Mucosa of descending colon (tissue), 3 donors: ENCODE data around the gene SLC6A12. TPM values are rescaled to one million over a fixed set of nuclear protein-coding genes. Genes with fewer than 3 reads are reported as not detected.
"Not testable (repeated sequence)": the region's sequence is repeated elsewhere in the genome, so short reads cannot be mapped to it uniquely, and the experiment has no call there.

Experiments used
- ATAC-seq: fragments of 200-7000 bp; cut with Tn5 transposase; one replicate; pipeline ENCODE4 v1.9.1; 2020; ENCODE audit warnings: mild to moderate bottlenecking, moderate library complexity
- DNase-seq, 3 donors: peaks; one replicate each; pipeline ENCODE4 v3.0.0-alpha.2; 2020
- H3K36me3 ChIP-seq: fragments of 200-600 bp; one replicate; pipeline ENCODE4 v1.8.0; 2021; ENCODE audit warnings: low read depth, mild to moderate bottlenecking
- H3K4me1 ChIP-seq: fragments of 200-600 bp; one replicate; pipeline ENCODE4 v1.8.0; 2021; ENCODE audit warnings: low read depth, mild to moderate bottlenecking
- H3K4me3 ChIP-seq: fragments of 200-600 bp; one replicate; pipeline ENCODE4 v1.8.0; 2021; ENCODE audit warnings: mild to moderate bottlenecking
- H3K9me3 ChIP-seq: fragments of 200-600 bp; one replicate; pipeline ENCODE4 v1.8.0; 2021; ENCODE audit warnings: mild to moderate bottlenecking
- intact Hi-C, 2 donors: fragments of 100-400 bp; cut with DNase I in 1 of 2; cut with micrococcal nuclease in 1 of 2; formaldehyde crosslinking; loops; one replicate each; pipeline versions ENCODE4 v1.11.0 to v1.11.1; 2022; cut with DNase I, micrococcal nuclease
- total RNA-seq, 3 donors: library from RNA; stranded (reverse); fragmentation: NEBNext Ultra II Directional in 2 of 3; extraction: Animal tissue kit (Norgen Biotek cat#: 25700) in 2 of 3; gene quantifications; one replicate each; pipeline versions ENCODE4 v1.2.1 to v1.2.4, GENCODE V29; 2021 to 2023
- TF ChIP-seq, protein P1 (sequence below): fragments of 200-600 bp; IDR thresholded peaks from one replicate; pipeline ENCODE4 v1.8.0; 2022; ENCODE audit warnings: antibody characterized with exemption, mild to moderate bottlenecking
- donor health status: DM: no; HTN: no; CAD: no; lungs with moderate emphysema.
- donor health status: DM: no; HTN: no; CAD: no.
- donor health status: DM: no; HTN: yes; CAD: no.

Gene SLC6A12
- total RNA-seq, 3 donors from 2014 or later = 1.3 to 5.1 TPM; not detected in 1

DNA sequence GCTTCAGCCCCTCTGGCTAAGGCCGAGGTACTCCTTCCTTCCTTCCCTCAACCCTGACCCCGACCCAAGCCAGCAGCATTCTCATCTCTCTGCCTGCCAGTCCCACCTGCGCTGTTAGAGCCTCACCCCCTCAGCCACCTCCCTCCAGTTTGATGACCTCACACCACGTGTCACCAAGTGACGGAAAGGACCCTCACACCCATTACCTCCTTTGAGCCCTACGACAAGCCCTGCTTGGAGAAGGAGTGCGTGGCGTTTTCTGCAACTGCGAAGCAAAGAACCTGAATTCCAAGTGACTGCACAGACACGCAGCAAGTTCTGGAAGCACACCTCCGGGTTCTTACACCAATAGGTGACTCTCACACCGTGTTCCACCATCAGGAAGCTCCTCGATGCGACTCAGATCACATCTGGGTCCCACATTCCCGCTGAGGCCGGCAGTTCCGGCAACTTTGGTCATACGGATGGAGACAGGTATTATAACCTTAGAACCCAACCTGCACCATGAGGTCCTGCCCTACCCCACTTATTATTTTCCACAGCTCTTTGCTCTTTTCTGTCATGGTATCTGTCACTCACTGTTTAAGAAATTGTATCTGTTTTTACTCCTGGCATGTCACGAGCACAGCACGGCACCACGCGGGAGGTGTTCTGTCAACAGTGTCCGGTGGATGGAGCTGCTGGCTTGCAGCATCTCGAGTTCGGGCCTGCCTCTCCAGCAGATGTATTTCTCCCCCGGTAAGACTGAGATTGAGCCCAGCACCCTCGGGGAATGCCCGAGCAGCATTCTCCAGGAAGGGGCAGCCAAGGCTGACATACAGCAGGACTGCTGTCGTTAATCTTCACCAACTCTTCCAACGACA, 5.0 kb upstream of the SLC6A12 start:
- TF ChIP-seq, protein P1, sequence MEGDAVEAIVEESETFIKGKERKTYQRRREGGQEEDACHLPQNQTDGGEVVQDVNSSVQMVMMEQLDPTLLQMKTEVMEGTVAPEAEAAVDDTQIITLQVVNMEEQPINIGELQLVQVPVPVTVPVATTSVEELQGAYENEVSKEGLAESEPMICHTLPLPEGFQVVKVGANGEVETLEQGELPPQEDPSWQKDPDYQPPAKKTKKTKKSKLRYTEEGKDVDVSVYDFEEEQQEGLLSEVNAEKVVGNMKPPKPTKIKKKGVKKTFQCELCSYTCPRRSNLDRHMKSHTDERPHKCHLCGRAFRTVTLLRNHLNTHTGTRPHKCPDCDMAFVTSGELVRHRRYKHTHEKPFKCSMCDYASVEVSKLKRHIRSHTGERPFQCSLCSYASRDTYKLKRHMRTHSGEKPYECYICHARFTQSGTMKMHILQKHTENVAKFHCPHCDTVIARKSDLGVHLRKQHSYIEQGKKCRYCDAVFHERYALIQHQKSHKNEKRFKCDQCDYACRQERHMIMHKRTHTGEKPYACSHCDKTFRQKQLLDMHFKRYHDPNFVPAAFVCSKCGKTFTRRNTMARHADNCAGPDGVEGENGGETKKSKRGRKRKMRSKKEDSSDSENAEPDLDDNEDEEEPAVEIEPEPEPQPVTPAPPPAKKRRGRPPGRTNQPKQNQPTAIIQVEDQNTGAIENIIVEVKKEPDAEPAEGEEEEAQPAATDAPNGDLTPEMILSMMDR = no peak
- ATAC-seq = no peak
- H3K4me1 ChIP-seq = no peaks in the 10 kb centered on the region
- no peaks in the 10 kb centered on the region for H3K9me3 ChIP-seq
- intact Hi-C loops = no loop called here
- H3K36me3 ChIP-seq = no peaks in the 10 kb centered on the region
- H3K4me3 ChIP-seq = no peak overlapping the region
- DNase-seq = no peak

DNA sequence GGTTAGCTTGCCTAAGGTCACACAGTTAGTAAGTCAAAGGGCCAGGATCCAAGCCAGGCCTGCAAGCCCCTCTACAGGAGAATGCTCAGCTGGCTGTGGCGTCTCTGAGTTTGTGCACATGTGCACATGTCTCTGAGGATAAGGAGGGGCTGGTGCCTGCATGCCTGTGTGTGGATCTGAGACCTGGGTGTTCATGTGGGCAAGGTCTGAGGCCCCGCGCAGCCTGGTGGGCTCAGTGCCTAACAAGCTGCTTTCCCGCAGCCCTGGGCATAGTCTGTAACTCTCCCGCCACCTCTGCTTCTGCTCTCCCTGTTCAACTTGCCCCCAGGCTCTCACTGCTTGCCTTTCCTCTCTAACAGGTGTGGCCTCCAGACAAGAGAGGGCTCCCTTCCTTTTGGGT, 4.3 kb upstream of the SLC6A12 start:
- no peak overlapping the region for H3K4me3 ChIP-seq
- peaks cover 7% of the 10 kb centered on the region for H3K4me1 ChIP-seq
- H3K9me3 ChIP-seq = no peaks in the 10 kb centered on the region
- ATAC-seq = no peak
- TF ChIP-seq, protein P1 = no peak
- no peak for DNase-seq
- intact Hi-C loops = no loop called here
- H3K36me3 ChIP-seq = no peaks in the 10 kb centered on the region

DNA sequence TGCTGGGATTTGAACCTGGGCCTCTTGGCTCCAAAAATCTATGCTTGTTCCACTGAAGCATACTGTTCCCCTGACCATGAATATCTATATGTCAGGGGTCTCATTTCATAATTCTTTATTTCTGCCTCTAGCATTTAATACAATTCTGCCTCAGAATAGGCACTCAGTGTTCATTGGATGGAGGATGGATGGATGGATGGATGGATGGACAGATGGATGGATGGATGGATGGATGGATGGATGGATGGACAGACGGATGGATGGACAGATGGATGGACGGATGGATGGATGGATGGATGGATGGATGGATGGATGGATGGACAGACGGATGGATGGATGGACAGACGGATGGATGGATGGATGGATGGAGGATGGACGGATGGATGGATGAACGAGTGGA, 3.1 kb upstream of the SLC6A12 start:
- H3K9me3 ChIP-seq, intact Hi-C loops, H3K4me3 ChIP-seq, DNase-seq, ATAC-seq, H3K36me3 ChIP-seq: not testable (repeated sequence)
- peaks cover 14% of the 10 kb centered on the region for H3K4me1 ChIP-seq

DNA sequence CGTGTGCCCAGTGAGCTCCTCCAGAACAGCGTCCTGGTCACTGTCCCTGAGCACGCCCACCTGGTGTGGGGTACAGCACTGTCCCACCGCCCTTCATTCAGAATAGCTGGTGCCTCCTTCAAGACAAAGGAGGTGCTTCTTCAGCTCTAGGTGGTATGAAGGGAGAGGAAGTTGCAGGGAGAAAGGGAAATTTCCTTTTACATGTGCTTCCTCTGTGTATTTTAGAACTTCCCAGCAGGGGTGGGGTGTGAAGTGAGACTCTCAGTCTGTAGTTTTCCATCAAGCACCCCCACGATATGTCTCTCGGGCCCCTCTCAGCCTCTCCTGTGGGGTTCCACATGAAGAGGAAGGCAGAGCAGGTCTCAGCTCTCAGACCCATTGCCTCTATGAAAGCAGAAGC, 1.2 kb upstream of the SLC6A12 start:
- H3K36me3 ChIP-seq = no peaks in the 10 kb centered on the region
- TF ChIP-seq, protein P1 = no peak
- H3K4me1 ChIP-seq = peaks cover 19% of the 10 kb centered on the region
- no peak for ATAC-seq
- no peak overlapping the region for H3K4me3 ChIP-seq
- intact Hi-C loops = no loop called here
- no peaks in the 10 kb centered on the region for H3K9me3 ChIP-seq
- DNase-seq = no peak

DNA sequence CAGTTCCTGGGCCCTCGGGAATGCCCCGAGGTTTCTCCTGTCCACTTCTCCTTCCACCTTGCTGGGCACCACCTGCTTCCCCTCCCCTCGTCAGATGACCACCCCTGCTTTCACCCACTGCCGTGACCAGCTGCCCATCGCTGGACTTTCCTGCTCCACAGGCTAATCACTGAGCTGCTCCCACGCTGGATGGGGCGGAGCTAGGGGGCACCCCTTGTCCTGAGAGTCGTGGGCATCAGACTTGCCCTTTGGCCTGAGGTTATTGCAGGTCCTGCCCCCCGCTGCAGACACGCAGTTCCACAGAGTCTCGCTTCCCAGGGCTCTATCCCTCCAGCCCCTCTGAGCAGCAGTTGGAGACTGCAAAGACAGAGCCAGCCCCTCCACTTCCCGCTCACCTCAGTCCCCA, 427 bp downstream of the SLC6A12 start:
- intact Hi-C loops = no loop called here
- ATAC-seq = peak; percentile 1

More for the DNA sequence above, 427 bp downstream of the SLC6A12 start:
- Histone ChIP-seq H3K9me3 (no peaks in the 10 kb centered on the region), H3K4me3 (no peak overlapping the region), H3K4me1 (peaks cover 19% of the 10 kb centered on the region), H3K36me3 (no peaks in the 10 kb centered on the region)
- TF ChIP-seq, protein P1 = no peak
- DNase-seq = no peak
